Activated naive CD4-positive, alpha-beta T cell treated with anti-CD3 and anti-CD28 coated beads for 36 hours (primary cell): ENCODE data around the gene DYNLT2B. TPM values are rescaled to one million over a fixed set of nuclear protein-coding genes. Genes with fewer than 3 reads are reported as not detected.
"Not testable (repeated sequence)": the region's sequence is repeated elsewhere in the genome, so short reads cannot be mapped to it uniquely, and the experiment has no call there.

ENCODE experiments used
- CTCF ChIA-PET: fragments of 350-600 bp; sonication (Branson Sonifier 250); formaldehyde crosslinking; loops from one replicate; lab custom pipeline; 2021; ENCODE audit warnings: antibody characterized with exemption; lab: Charles Lee
- DNase-seq: peaks from one replicate; pipeline ENCODE4 v3.0.0-alpha.2; 2020
- H3K27ac Mint-ChIP-seq: one replicate; pipeline ENCODE4 v1.8.0; 2021; ENCODE audit warnings: mild to moderate bottlenecking, mixed read lengths
- H3K27me3 Mint-ChIP-seq: one replicate; pipeline ENCODE4 v1.8.0; 2021; ENCODE audit warnings: low read depth, mixed read lengths
- H3K36me3 Mint-ChIP-seq: one replicate; pipeline ENCODE4 v1.8.0; 2021; ENCODE audit warnings: low read depth, mixed read lengths
- H3K4me1 Mint-ChIP-seq: one replicate; pipeline ENCODE4 v1.8.0; 2021; ENCODE audit warnings: low read depth, mixed read lengths
- H3K4me3 Mint-ChIP-seq: one replicate; pipeline ENCODE4 v1.8.0; 2021; ENCODE audit warnings: mild to moderate bottlenecking, moderate library complexity, mixed read lengths
- H3K9me3 Mint-ChIP-seq: one replicate; pipeline ENCODE4 v1.8.0; 2021; ENCODE audit warnings: mixed read lengths
- intact Hi-C: fragments of 100-400 bp; cut with micrococcal nuclease; formaldehyde crosslinking; loops from one replicate; pipeline ENCODE4 v1.15.1; 2023
- total RNA-seq, 2 experiments: library from RNA; stranded (reverse); gene quantifications; one replicate each; pipeline ENCODE4 v1.2.3, GENCODE V29; 2021

The DYNLT2B gene
- total RNA-seq, 2 experiments from 2014 or later = 13.3 TPM

GRCh38 chr3:196260784-196261183, 57.3 kb downstream of the DYNLT2B start:
- no peak overlapping the region for H3K27ac Mint-ChIP-seq
- no peaks in the 10 kb centered on the region for H3K27me3 Mint-ChIP-seq
- no peak for DNase-seq
- H3K4me3 Mint-ChIP-seq = no peak overlapping the region
- CTCF ChIA-PET = no interaction called here
- H3K4me1 Mint-ChIP-seq = peaks cover 2% of the 10 kb centered on the region
- intact Hi-C loops = no loop called here
- peaks cover 5% of the 10 kb centered on the region for H3K36me3 Mint-ChIP-seq
- no peaks in the 10 kb centered on the region for H3K9me3 Mint-ChIP-seq

GRCh38 chr3:196255776-196256175, 62.3 kb downstream of the DYNLT2B start:
- no peaks in the 10 kb centered on the region for H3K36me3 Mint-ChIP-seq
- DNase-seq = no peak
- peaks cover 1% of the 10 kb centered on the region for H3K4me1 Mint-ChIP-seq
- no peaks in the 10 kb centered on the region for H3K9me3 Mint-ChIP-seq
- no peak overlapping the region for H3K4me3 Mint-ChIP-seq
- H3K27me3 Mint-ChIP-seq = no peaks in the 10 kb centered on the region
- CTCF ChIA-PET = interaction anchor here (0.9 to 1.3 kb wide), 2 partner anchors 17 to 110 kb away, joined by 3 read pairs; no protein-coding TSS in a partner anchor
- intact Hi-C loops = no loop called here
- no peak overlapping the region for H3K27ac Mint-ChIP-seq

GRCh38 chr3:196254376-196255283, 63.4 kb downstream of the DYNLT2B start:
- Mint-ChIP-seq H3K4me3 (no peak overlapping the region), H3K27me3 (no peaks in the 10 kb centered on the region), H3K4me1 (peaks cover 1% of the 10 kb centered on the region), H3K27ac (no peak overlapping the region), H3K9me3 (no peaks in the 10 kb centered on the region), H3K36me3 (no peaks in the 10 kb centered on the region)
- intact Hi-C loops = loop anchor here (5.0 kb wide), 1 partner anchor 178 kb away; the partner anchor contains the start of gene UBXN7
- no peak for DNase-seq
- CTCF ChIA-PET = interaction anchor here (0.6 to 2.7 kb wide), 8 partner anchors 18 to 264 kb away, joined by 3 to 14 read pairs (median 3); partner anchors contain the start of gene UBXN7

GRCh38 chr3:196251918-196252317, 66.1 kb downstream of the DYNLT2B start:
- Mint-ChIP-seq H3K9me3 (no peaks in the 10 kb centered on the region), H3K4me3 (no peak overlapping the region), H3K36me3 (no peaks in the 10 kb centered on the region), H3K27ac (no peak overlapping the region), H3K27me3 (no peaks in the 10 kb centered on the region), H3K4me1 (peaks cover 1% of the 10 kb centered on the region)
- no peak for DNase-seq
- intact Hi-C loops = loop anchor here (5.0 kb wide), 1 partner anchor 180 kb away; the partner anchor contains the start of gene UBXN7
- CTCF ChIA-PET = interaction anchor here (0.5 to 1.6 kb wide), 3 partner anchors 10 to 434 kb away, joined by 3 to 8 read pairs (median 6); no protein-coding TSS in a partner anchor

- Mint-ChIP-seq H3K27ac (no peak overlapping the region), H3K4me1 (no peaks in the 10 kb centered on the region), H3K27me3 (no peaks in the 10 kb centered on the region), H3K36me3 (peaks cover 9% of the 10 kb centered on the region), H3K4me3 (no peak overlapping the region), H3K9me3 (no peaks in the 10 kb centered on the region)
- intact Hi-C loops = no loop called here
- DNase-seq = no peak
- CTCF ChIA-PET = no interaction called here
Observed at GRCh38 chr3:196246612-196247308, 71.3 kb downstream of the DYNLT2B start.

- H3K4me3 Mint-ChIP-seq, H3K27me3 Mint-ChIP-seq, H3K9me3 Mint-ChIP-seq, intact Hi-C loops, H3K4me1 Mint-ChIP-seq, H3K27ac Mint-ChIP-seq, DNase-seq, CTCF ChIA-PET: not testable (repeated sequence)
- H3K36me3 Mint-ChIP-seq = peaks cover 12% of the 10 kb centered on the region
Observed at GRCh38 chr3:196244166-196244565, 73.9 kb downstream of the DYNLT2B start.

- no peak for DNase-seq
- Mint-ChIP-seq H3K4me1 (no peaks in the 10 kb centered on the region), H3K9me3 (no peaks in the 10 kb centered on the region), H3K27me3 (no peaks in the 10 kb centered on the region), H3K36me3 (peaks cover 17% of the 10 kb centered on the region), H3K27ac (no peak overlapping the region), H3K4me3 (no peak overlapping the region)
- intact Hi-C loops = no loop called here
- CTCF ChIA-PET = interaction anchor here (1.5 to 2.5 kb wide), 2 partner anchors 11 to 168 kb away, joined by 3 to 8 read pairs; no protein-coding TSS in a partner anchor
Observed at GRCh38 chr3:196241704-196242103, 76.3 kb downstream of the DYNLT2B start.

Other genes with a start within 250 kb of the DYNLT2B start
- 100 to 1,000 TPM; 436 to 442 TPM for gene TFRC, start 236.2 kb downstream of the DYNLT2B start, total RNA-seq
- gene ZDHHC19, start 106.8 kb downstream of the DYNLT2B start, total RNA-seq = not detected
- gene SLC51A, start 101.7 kb downstream of the DYNLT2B start, total RNA-seq = not detected
- gene PCYT1A, start 30.5 kb downstream of the DYNLT2B start, total RNA-seq = 10 to 100 TPM; 27.4 to 28.4 TPM
- gene TM4SF19, start 20.1 kb upstream of the DYNLT2B start, total RNA-seq = not detected
- gene UBXN7, start 114.2 kb upstream of the DYNLT2B start, total RNA-seq = 10 to 100 TPM; 54.2 to 62.5 TPM
- gene RNF168, start 185.5 kb upstream of the DYNLT2B start, total RNA-seq = 10 to 100 TPM; 28.9 to 29.1 TPM
- gene SMCO1, start 197.1 kb upstream of the DYNLT2B start, total RNA-seq = not detected